Measurements from ENCODE around the gene ZNF425.

DNA sequence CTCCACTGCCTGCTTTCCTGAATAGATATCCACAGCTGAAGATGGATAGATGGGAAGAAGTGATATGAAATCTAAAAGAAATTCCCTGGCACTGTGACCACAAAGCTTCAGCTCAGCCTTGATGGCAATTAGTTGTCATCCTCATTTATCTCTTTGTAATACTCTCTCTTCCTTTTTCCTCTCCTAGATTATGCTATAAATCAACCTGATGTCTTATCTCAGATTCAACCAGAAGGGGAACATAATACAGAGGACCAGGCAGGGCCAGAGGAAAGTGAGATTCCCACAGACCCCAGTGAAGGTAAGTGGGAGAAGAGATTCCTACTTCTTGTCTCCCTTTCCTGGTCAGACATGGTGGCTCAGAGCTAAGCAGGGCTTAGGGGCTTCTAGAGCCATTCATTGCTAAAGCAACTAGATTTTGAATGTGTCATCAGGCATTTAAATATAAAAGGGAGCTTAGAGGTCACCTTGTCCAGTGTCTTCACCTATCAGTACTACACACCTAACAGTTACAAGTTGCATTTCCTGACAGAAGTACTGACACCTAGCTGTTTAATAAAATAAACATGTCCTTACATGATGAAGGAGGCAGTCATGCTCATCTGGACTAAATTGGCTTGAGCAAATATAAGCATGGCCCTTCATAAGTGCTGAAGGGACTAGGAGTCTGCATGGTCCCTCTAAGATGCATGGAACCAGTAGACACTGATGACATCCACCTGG, 40.7 kb upstream of the ZNF425 start:
- TF ChIP-seq, protein P1, sequence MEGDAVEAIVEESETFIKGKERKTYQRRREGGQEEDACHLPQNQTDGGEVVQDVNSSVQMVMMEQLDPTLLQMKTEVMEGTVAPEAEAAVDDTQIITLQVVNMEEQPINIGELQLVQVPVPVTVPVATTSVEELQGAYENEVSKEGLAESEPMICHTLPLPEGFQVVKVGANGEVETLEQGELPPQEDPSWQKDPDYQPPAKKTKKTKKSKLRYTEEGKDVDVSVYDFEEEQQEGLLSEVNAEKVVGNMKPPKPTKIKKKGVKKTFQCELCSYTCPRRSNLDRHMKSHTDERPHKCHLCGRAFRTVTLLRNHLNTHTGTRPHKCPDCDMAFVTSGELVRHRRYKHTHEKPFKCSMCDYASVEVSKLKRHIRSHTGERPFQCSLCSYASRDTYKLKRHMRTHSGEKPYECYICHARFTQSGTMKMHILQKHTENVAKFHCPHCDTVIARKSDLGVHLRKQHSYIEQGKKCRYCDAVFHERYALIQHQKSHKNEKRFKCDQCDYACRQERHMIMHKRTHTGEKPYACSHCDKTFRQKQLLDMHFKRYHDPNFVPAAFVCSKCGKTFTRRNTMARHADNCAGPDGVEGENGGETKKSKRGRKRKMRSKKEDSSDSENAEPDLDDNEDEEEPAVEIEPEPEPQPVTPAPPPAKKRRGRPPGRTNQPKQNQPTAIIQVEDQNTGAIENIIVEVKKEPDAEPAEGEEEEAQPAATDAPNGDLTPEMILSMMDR (IDR thresholded peaks at IDR 0.05; ENCODE audit: borderline replicate concordance, extremely low read depth, low read length, poor library complexity, severe bottlenecking): no peak
- no peak for TF ChIP-seq EZH2 (IDR thresholded peaks at IDR 0.05; ENCODE audit: borderline replicate concordance, low read depth, low read length, severe bottlenecking)

All from DND-41 (cell line).